ENCODE results near the gene GRM7. TPM values are rescaled to one million over a fixed set of nuclear protein-coding genes. Genes with fewer than 3 reads are reported as not detected.

Gene GRM7
- total RNA-seq, 6 donors from 2014 or later, result 0.46 to 8.6 TPM; not detected in 4

DNA sequence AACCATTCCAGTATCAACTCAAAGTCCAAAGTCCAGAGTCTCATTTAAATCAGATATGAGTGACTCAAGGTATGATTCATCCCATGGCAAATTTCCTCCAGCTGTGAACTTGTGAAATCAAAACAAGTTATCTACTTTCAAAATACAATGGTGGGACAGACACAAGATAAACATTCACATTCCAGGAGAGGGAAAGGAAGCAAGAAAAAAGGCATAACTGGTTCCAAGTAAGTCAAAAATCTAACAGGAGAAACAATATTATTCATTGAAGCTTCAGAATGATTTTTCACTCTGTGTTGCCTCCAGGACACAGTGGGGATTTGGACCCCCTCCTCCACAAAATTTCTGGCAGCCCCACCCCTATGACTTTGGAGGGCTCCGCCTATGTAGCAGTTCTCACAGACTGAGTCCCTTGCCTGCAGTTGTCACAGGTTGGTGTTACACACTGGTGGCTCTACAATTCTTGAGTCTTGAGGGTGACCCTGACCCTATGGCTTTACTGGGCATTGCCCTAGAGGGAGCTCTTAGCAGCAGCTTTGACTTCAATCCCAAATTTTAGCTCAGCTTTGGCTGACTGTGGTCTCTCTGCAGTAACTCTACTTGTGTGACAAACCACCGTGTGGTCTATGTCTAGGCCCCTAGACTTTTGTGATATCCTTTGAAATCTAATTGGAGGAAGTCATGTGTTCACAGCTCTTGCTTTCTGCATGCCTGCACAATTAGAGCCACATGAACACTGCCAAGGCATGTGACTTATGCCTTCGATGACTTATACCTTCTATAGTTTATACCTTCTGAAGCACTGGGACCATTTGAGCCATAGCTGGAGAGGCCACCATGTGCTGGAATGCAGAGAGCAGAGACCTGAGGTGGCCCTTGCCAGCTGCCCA is 644.2 kb downstream of the GRM7 start:
- H3K27ac ChIP-seq, result peak overlapping the region in 1 of 4 donors; percentile 57
- no peaks in the 10 kb centered on the region for H3K9me3 ChIP-seq
- 72 to 76% methylated on average over 3 of the region's 3 CpGs for WGBS, 2 donors
- DNase-seq (no peak), ATAC-seq (ENCODE audit: low FRiP score in 2 of 2) (peak; percentile 34 to 72)
- no peaks in the 10 kb centered on the region for H3K27me3 ChIP-seq
- H3K4me1 ChIP-seq, result peaks cover 0 to 10% (median 6%) of the 10 kb centered on the region in 4 donors
- no peak overlapping the region for H3K4me3 ChIP-seq
- H3K36me3 ChIP-seq, result no peaks in the 10 kb centered on the region
- TF ChIP-seq, protein P1, sequence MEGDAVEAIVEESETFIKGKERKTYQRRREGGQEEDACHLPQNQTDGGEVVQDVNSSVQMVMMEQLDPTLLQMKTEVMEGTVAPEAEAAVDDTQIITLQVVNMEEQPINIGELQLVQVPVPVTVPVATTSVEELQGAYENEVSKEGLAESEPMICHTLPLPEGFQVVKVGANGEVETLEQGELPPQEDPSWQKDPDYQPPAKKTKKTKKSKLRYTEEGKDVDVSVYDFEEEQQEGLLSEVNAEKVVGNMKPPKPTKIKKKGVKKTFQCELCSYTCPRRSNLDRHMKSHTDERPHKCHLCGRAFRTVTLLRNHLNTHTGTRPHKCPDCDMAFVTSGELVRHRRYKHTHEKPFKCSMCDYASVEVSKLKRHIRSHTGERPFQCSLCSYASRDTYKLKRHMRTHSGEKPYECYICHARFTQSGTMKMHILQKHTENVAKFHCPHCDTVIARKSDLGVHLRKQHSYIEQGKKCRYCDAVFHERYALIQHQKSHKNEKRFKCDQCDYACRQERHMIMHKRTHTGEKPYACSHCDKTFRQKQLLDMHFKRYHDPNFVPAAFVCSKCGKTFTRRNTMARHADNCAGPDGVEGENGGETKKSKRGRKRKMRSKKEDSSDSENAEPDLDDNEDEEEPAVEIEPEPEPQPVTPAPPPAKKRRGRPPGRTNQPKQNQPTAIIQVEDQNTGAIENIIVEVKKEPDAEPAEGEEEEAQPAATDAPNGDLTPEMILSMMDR (IDR thresholded peaks at IDR 0.05), result no peak
- TF ChIP-seq POLR2AphosphoS5 (IDR thresholded peaks at IDR 0.05) (peak in 1 of 2 donors; percentile 23), EP300 (IDR thresholded peaks at IDR 0.05) (no peak), POLR2A (IDR thresholded peaks at IDR 0.05) (no peak)

DNA sequence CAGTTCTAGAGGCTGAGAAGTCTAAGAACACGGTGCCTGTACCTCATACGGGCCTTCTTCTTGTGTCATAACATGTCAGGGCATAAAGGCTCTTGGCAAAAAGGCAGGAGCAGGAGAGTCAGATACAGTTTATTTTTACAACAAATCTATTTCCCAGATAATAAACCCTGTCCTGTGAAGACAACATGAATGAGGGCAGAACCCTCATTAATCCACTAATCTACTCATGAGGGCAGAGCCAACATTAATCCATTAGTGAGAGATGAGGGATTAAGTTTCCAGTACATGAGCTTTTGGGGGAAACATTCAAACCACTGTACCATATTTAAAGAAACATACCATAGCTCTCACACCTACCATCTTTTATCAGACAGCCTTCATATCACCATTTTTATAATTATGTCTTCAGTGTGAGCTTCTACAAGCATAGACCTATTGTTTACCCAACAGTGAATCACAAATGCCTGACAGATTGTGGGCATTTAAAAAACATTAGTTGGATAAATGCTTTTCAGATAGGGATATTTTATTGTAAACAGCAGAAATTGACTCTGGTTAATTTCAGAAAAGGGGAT is 645.8 kb downstream of the GRM7 start:
- H3K4me1 ChIP-seq, result peaks cover 0 to 10% (median 6%) of the 10 kb centered on the region in 4 donors
- ATAC-seq (ENCODE audit: low FRiP score in 2 of 2) (no peak), DNase-seq (no peak)
- TF ChIP-seq POLR2AphosphoS5 (IDR thresholded peaks at IDR 0.05), result no peak
- no peak for TF ChIP-seq EP300 (IDR thresholded peaks at IDR 0.05)
- TF ChIP-seq, protein P1 (IDR thresholded peaks at IDR 0.05), result no peak
- TF ChIP-seq POLR2A (IDR thresholded peaks at IDR 0.05), result no peak
- H3K9me3 ChIP-seq, result no peaks in the 10 kb centered on the region
- WGBS, 2 donors, result 86 to 91% methylated on average over 2 of the region's 2 CpGs
- no peak overlapping the region for H3K4me3 ChIP-seq
- H3K27ac ChIP-seq, result peak overlapping the region in 1 of 4 donors; percentile 57
- no peaks in the 10 kb centered on the region for H3K36me3 ChIP-seq
- no peaks in the 10 kb centered on the region for H3K27me3 ChIP-seq

DNA sequence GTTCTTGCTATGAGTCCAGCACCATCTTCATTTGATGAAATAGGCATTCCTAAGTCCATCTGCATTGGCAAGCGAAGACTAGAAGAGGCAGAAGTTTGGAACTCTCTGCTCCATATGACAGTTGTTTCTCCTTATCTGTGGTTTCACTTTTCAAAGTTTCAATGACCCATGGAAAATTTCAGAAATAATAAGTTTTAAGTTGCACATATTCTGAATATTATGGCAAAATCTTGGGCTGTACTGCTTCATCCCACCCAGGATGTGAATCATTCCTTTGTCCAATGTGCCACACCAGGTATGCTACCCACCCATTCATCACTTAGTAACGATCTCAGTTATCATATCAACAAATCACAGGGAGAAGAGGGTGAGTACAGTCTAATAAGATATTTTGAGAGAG is 647.9 kb downstream of the GRM7 start:
- TF ChIP-seq POLR2A (IDR thresholded peaks at IDR 0.05), result no peak
- TF ChIP-seq POLR2AphosphoS5 (IDR thresholded peaks at IDR 0.05), result no peak
- H3K9me3 ChIP-seq, result no peaks in the 10 kb centered on the region
- no peaks in the 10 kb centered on the region for H3K36me3 ChIP-seq
- WGBS, 2 donors, result 66 to 77% methylated on average over 2 of the region's 2 CpGs
- no peaks in the 10 kb centered on the region for H3K27me3 ChIP-seq
- DNase-seq, result no peak
- no peak overlapping the region for H3K4me3 ChIP-seq
- no peak overlapping the region for H3K27ac ChIP-seq
- H3K4me1 ChIP-seq, result peaks cover 0 to 10% (median 6%) of the 10 kb centered on the region in 4 donors
- no peak for ATAC-seq (ENCODE audit: low FRiP score in 2 of 2)

DNA sequence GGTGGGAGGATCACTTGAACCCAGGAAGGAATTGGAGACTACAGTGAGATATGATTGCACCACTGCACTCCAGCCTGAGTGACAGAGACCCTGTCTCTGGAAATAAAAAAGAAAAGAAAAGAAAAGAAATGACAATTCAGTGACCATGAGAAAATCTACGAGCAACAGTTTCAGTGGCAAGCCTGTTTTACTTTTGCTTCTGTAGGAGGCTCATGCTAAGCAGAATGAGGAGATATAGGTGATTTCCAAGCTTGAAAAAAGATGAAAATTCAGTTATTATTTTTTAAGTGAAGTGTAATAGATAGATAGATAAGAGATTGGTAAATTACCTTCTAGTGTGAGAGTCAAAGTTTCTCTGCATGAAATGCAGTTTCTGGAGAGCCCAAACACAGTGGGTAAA is 651.1 kb downstream of the GRM7 start:
- DNase-seq, result no peak
- no peaks in the 10 kb centered on the region for H3K4me1 ChIP-seq
- no peaks in the 10 kb centered on the region for H3K9me3 ChIP-seq
- no peak for ATAC-seq (ENCODE audit: low FRiP score in 2 of 2)
- H3K36me3 ChIP-seq, result no peaks in the 10 kb centered on the region
- H3K27me3 ChIP-seq, result no peaks in the 10 kb centered on the region
- TF ChIP-seq, protein P1 (IDR thresholded peaks at IDR 0.05), result no peak
- TF ChIP-seq EP300 (IDR thresholded peaks at IDR 0.05) (no peak), POLR2AphosphoS5 (IDR thresholded peaks at IDR 0.05) (no peak), POLR2A (IDR thresholded peaks at IDR 0.05) (no peak)
- no peak overlapping the region for H3K27ac ChIP-seq
- H3K4me3 ChIP-seq, result no peak overlapping the region
- 86 to 98% methylated on average over 1 of the region's 1 CpG for whole genome bisulfite sequencing, 2 donors

DNA sequence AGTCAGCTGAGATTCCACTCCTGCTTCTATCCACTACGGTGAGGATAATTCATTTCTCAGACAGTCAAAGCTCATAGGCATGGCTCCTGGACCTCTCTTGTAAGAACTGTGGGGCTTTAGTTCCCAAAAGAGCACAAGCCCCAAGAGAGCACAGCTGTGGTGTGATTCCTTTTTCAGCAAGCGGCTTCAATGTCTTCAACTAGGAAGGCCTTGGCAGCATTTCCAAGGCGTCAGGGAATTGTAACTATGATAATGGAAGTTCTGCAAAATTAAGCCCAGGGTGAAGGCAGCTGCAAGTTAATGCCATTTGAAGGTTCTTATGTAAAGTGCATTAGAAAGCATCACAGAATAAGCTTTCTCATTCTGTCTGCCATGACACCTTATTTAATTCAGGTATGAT is 657.1 kb downstream of the GRM7 start:
- ATAC-seq (ENCODE audit: low FRiP score in 2 of 2), result no peak
- Histone ChIP-seq H3K36me3 (no peaks in the 10 kb centered on the region), H3K9me3 (no peaks in the 10 kb centered on the region), H3K4me1 (no peaks in the 10 kb centered on the region), H3K27me3 (no peaks in the 10 kb centered on the region), H3K27ac (no peak overlapping the region), H3K4me3 (no peak overlapping the region)
- 79 to 89% methylated on average over 3 of the region's 3 CpGs for WGBS, 2 donors
- TF ChIP-seq, protein P1 (IDR thresholded peaks at IDR 0.05), result no peak
- TF ChIP-seq EP300 (IDR thresholded peaks at IDR 0.05), result no peak
- no peak for TF ChIP-seq POLR2A (IDR thresholded peaks at IDR 0.05)
- TF ChIP-seq POLR2AphosphoS5 (IDR thresholded peaks at IDR 0.05), result no peak
- no peak for DNase-seq
